ENCODE results near the gene STK32C. TPM values are rescaled to one million over a fixed set of nuclear protein-coding genes. Genes with fewer than 3 reads are reported as not detected.

STK32C gene
- total RNA-seq, 4 donors from 2014 or later, result 4.8 to 10.9 (median 7.8) TPM

DNA sequence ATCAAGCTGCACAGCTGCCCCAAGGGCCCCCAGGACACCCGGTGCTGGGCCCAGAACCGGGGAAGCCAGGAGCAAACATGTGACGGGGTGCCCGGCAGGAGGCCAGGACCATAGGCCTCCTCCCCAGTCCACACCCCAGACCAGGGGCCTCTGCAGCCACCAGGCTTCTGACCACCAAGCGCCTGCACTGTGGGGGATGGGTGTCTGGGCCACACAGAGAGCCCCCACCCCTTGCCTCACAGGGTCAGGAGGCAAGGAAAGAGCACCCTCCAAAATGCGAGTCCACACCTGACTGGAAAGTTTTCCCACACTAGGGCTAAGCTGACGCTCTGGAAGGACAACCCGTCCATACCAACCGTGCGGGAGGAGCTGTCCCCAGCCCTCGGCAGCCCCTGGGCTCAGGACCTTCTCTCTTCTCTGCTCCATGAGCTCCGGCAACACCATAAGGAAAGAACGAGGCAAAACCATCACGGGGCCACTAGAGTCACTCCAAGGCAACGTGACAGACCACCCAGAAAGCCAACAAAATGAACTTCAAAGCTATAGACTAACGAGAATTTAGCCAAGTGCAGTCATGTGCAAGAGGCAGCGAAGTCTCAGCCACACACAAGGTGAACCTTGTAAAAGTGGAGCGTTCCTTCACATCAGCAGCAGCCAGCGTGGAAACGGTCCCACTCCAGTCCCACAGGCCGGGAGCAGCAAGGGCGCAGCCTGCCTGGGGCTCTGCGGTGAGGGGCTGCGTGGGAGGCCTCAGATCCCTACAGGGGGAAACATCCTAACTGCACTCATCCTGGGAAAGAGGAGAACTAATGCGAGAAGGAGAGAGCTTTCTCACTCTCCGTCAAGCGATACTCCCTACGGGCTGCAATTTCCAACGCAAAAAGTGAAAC is 5.1 kb downstream of the STK32C start:
- no peaks in the 10 kb centered on the region for H3K27me3 ChIP-seq
- intact Hi-C loops (cut with DNase I), result no loop called here
- H3K4me1 ChIP-seq, result peaks cover 6 to 15% (median 12%) of the 10 kb centered on the region in 4 donors
- H3K27ac ChIP-seq (replicated peaks in 1 of 4), result no peak overlapping the region
- no peaks in the 10 kb centered on the region for H3K9me3 ChIP-seq
- 93% methylated on average over 28 of the region's 29 CpGs for WGBS
- H3K4me3 ChIP-seq, result no peak overlapping the region
- H3K36me3 ChIP-seq, result no peaks in the 10 kb centered on the region
- no peak for DNase-seq (ENCODE audit: extremely low spot score)
- TF ChIP-seq POLR2AphosphoS5 (IDR thresholded peaks at IDR 0.05), result no peak
- no peak for TF ChIP-seq EP300 (IDR thresholded peaks at IDR 0.05)
- no peak for TF ChIP-seq POLR2A (IDR thresholded peaks at IDR 0.05; ENCODE audit: low read depth)
- TF ChIP-seq, protein P1, sequence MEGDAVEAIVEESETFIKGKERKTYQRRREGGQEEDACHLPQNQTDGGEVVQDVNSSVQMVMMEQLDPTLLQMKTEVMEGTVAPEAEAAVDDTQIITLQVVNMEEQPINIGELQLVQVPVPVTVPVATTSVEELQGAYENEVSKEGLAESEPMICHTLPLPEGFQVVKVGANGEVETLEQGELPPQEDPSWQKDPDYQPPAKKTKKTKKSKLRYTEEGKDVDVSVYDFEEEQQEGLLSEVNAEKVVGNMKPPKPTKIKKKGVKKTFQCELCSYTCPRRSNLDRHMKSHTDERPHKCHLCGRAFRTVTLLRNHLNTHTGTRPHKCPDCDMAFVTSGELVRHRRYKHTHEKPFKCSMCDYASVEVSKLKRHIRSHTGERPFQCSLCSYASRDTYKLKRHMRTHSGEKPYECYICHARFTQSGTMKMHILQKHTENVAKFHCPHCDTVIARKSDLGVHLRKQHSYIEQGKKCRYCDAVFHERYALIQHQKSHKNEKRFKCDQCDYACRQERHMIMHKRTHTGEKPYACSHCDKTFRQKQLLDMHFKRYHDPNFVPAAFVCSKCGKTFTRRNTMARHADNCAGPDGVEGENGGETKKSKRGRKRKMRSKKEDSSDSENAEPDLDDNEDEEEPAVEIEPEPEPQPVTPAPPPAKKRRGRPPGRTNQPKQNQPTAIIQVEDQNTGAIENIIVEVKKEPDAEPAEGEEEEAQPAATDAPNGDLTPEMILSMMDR (IDR thresholded peaks at IDR 0.05), result no peak

DNA sequence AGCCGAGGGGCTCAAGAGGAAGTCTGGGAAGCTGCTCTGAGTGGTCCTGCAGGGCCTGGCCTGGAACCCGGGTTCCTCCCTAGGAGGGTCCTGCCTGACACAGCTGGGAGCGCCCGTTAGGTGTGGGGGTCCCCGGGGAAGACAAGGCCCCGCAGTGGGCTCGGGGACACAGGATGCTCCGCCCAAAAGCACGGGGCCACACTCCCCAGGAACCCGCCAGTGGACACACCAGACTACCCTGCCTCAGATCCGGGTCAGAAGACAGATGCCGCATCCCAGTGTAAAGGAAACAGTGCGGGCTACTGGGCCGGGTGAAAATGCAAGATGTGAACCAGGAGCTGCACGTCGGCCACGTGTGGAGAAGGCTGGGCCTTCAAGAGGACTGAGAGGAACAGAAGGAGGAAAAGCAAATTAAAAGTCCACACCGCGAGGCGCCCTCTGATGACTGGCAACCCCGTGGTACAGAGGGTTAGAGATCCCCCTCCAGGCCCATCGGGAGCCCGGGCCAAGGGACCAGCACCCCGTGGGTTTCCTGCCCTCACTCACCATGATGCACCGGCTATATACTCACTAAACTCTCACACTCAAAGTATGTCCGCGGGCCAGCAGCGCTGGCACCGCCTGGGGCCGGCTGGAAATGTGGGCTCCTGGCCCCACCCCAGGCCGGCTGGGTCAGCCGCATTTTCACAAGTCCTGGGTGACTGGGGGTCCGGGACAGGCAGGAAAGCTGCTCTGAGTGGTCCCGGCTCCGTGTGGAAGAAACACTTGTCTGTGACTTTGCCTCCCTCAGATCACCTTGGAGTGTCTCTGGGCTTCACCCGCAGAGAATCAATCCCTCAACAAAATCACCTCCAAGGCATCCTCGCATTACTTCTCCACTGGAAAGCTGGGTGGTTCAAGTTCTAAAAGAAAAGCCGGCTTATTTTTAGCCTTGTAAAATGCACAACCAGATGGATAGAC is 6.1 kb downstream of the STK32C start:
- 92% methylated on average over 28 of the region's 38 CpGs for WGBS
- H3K36me3 ChIP-seq, result no peaks in the 10 kb centered on the region
- no peaks in the 10 kb centered on the region for H3K9me3 ChIP-seq
- no peak overlapping the region for H3K27ac ChIP-seq (replicated peaks in 1 of 4)
- intact Hi-C loops (cut with DNase I), result no loop called here
- no peak overlapping the region for H3K4me3 ChIP-seq
- no peak for TF ChIP-seq POLR2A (IDR thresholded peaks at IDR 0.05; ENCODE audit: low read depth)
- TF ChIP-seq, protein P1 (IDR thresholded peaks at IDR 0.05), result no peak
- TF ChIP-seq POLR2AphosphoS5 (IDR thresholded peaks at IDR 0.05), result no peak
- no peak for TF ChIP-seq EP300 (IDR thresholded peaks at IDR 0.05)
- H3K4me1 ChIP-seq, result peaks cover under 1 to 7% (median 4%) of the 10 kb centered on the region in 4 donors
- no peaks in the 10 kb centered on the region for H3K27me3 ChIP-seq
- no peak for DNase-seq (ENCODE audit: extremely low spot score)

DNA sequence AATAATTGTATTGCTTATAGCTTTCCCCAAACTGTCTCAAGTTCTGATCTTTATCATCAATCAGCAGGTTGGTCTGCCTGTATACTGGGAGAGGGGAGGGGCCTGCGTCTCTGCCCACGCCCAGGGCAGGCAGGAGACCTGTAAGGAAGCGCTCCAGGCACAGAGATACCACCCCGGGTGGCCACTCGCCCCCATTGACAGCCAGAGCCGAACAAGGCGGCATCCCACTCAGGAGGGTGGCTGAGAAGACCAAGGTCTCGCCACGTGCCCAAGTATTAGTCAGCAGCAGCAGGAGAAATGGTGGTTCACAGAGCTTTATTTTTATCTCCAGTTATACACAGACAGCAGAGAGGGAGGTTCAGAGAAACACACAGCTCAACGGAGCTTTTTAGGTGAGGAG is 7.2 kb downstream of the STK32C start:
- Histone ChIP-seq H3K36me3 (no peaks in the 10 kb centered on the region), H3K27me3 (no peaks in the 10 kb centered on the region), H3K27ac (replicated peaks in 1 of 4) (no peak overlapping the region), H3K4me1 (no peaks in the 10 kb centered on the region), H3K4me3 (no peak overlapping the region), H3K9me3 (no peaks in the 10 kb centered on the region)
- intact Hi-C loops (cut with DNase I), result no loop called here
- TF ChIP-seq EP300 (IDR thresholded peaks at IDR 0.05) (no peak), POLR2AphosphoS5 (IDR thresholded peaks at IDR 0.05) (no peak), POLR2A (IDR thresholded peaks at IDR 0.05; ENCODE audit: low read depth) (no peak)
- TF ChIP-seq, protein P1 (IDR thresholded peaks at IDR 0.05), result no peak
- DNase-seq (ENCODE audit: extremely low spot score), result no peak
- 85% methylated on average over 6 of the region's 10 CpGs for whole genome bisulfite sequencing

DNA sequence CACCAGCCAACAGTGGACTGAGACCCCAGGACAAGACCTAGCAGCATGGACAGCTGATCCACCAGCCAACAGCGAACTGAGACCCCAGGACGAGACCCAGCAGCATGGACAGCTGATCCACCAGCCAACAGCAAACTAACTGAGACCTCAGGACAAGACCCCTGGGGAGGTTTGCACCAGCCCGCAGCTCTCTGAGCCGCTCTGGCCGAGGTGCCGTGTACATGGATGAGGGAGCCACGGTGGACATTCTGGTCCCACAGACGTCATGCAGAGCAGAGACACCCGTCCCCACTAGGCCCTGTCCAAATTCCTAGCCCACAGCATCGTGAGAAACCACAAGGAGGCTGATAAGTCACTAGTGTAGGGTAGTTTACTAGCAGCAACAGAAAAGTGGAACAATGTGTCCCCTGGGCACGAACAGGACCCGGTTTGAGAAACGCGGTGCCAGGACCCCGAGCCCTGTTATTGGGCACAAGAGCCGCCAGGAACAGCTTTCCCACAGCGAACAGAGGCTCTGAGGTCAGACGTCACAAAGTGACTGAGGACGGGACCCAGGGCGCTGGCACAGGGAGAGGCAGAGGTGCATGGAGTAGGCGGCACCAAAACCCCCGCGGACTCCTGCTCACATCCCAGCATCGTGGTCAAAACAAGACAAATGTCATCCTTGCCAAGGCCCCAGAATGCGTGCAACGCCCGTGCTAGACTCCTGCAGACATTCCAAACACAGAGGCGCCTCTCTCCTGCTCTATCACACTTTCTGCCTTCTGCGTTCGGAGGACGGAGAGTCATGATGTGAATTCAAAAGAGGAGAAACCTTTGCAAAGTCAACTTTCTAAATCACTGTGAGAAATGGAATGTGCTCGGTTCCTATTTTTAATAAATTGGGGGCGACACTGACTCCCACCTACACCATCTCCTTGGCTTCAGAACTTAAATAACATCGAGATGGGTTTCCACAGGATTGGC is 8.1 kb downstream of the STK32C start:
- no peaks in the 10 kb centered on the region for H3K4me1 ChIP-seq
- no peak overlapping the region for H3K27ac ChIP-seq (replicated peaks in 1 of 4)
- DNase-seq (ENCODE audit: extremely low spot score), result no peak
- no peak overlapping the region for H3K4me3 ChIP-seq
- intact Hi-C loops (cut with DNase I), result no loop called here
- no peaks in the 10 kb centered on the region for H3K27me3 ChIP-seq
- no peaks in the 10 kb centered on the region for H3K36me3 ChIP-seq
- 91% methylated on average over 26 of the region's 34 CpGs for WGBS
- TF ChIP-seq POLR2A (IDR thresholded peaks at IDR 0.05; ENCODE audit: low read depth), result no peak
- no peaks in the 10 kb centered on the region for H3K9me3 ChIP-seq

All from esophagus muscularis mucosa (tissue), 4 donors.